ENCODE results near the gene TM4SF1. TPM values are rescaled to one million over a fixed set of nuclear protein-coding genes. Genes with fewer than 3 reads are reported as not detected.

The TM4SF1 gene
- total RNA-seq, 2 experiments from 2014 or later, result not detected

DNA sequence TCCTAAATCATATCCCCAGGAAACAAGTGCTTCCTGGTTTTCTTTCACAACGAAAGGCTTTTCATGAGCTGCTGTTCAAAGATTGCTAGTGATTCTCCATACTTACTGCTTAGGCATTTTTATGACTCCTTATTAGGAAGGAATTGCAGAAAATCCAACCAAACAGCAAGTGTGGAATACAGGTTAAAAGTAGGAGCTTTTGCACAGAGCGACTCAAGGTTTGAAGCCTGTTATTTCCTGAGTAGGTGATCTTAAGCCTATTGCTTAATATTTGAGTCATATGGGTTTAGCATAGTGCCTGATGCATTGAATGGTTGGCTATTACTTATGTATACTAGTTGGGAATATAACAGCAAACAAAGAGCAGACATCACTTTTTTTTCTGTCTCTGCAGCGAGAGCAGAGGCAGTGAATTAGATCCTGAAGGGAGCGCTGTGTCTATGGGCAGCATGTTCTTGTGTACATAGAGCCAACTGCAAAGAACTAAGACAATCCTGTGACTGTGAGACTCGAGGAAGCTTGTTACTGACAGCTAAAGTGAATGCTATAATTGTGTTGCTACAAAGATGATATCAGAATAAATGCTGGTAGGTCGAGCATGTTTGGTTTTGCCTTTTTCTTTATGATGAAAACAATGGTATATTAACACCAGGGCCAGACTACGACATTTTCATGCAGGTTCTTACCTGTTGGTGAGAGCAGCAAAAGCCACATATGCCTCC is 6.3 kb downstream of the TM4SF1 start:
- intact Hi-C loops (cut with DNase I, micrococcal nuclease), result no loop called here
- Mint-ChIP-seq H3K27me3 (peaks cover 4% of the 10 kb centered on the region), H3K4me3 (no peak overlapping the region), H3K27ac (no peak overlapping the region), H3K36me3 (ENCODE audit: low read depth) (no peaks in the 10 kb centered on the region), H3K4me1 (peaks cover 5% of the 10 kb centered on the region), H3K9me3 (ENCODE audit: low read depth) (no peaks in the 10 kb centered on the region)
- POLR2A ChIA-PET, result no interaction called here
- CTCF ChIA-PET, result interaction anchor here (0.6 kb wide), 1 partner anchor 16 kb away, joined by 3 read pairs; no protein-coding TSS in a partner anchor
- no peak for DNase-seq
- ATAC-seq, result no peak

DNA sequence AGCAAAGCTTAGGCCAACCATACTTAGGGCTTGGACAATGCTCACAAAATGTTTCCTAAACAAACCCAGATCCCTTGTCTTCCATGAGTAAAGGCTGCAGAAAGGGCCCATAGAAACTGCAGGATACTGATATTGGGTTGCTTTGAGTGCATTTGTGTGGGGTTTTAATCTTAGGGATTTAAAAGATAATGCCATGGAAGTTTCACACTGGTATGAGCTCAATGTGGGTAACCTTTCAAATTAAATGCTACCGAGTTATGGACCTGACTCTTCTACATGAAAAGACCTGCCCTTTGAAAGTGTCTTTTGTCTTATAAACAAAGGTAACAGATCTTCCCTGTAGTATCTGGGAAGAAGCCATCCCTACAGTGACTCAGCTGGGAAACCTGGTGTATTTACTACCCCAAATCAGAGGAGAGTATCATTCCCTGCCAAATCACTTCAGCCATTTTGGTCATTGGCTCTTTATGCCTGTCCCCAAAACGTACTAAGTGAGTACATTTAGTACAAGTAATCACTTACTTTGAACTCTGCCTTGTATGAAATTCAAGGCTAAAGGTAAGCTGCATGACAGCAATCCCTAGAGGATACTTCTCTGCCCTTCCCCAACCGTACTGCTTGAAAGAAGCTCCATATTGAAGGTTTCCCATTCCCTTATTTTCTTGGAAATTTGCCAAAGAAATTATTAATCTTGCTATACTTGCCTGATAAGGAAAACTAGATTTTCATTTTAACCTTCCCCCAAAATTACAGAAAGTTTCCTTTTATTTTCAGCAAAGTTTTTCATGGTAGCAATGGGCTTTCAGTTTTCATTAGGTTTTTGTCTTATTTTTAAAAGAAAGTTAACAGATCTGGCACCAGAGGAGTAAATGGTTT is 7.2 kb downstream of the TM4SF1 start:
- POLR2A ChIA-PET, result no interaction called here
- Mint-ChIP-seq H3K36me3 (ENCODE audit: low read depth) (no peaks in the 10 kb centered on the region), H3K4me1 (peaks cover 5% of the 10 kb centered on the region), H3K4me3 (no peak overlapping the region), H3K27ac (no peak overlapping the region), H3K9me3 (ENCODE audit: low read depth) (no peaks in the 10 kb centered on the region), H3K27me3 (peaks cover 5% of the 10 kb centered on the region)
- ATAC-seq (no peak), DNase-seq (no peak)
- intact Hi-C loops (cut with DNase I, micrococcal nuclease), result no loop called here
- CTCF ChIA-PET, result no interaction called here

DNA sequence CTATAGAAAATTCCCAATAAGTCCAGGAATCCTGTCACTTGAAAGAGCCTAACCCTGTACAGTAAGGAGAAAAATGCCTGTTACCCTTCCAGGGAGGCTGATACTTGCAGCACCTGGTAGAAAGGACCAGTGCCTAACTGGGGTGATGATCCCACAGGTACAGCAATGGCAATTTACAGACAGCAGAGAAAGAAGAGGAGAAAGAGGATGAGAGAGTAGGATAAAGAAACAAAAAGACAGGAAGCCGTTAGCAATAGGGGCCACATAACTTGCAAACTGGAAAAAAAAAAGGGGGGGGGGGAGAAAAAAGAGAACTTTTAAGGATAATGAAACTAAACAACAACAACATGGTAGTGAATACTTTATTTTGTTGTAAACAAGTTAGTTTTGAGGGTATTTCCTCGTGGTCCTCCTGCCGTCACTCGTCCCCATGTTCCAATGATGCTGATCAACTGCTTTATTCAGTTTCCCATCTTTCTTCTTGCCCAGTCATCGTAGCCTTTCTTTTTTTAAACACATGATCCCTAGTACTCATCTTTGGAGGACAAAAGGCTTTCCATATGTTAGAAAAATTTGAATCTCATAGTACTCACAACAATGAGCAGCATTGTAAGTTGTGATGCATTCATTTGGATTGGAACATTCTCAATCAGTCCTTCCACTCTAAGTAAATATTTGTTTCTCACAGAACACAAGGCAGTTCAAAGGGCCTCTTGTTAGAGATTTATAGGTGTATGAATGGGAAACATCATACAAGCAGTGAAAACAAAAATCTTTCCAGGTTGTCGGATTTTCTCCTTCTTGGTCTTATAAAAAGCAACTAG is 8.6 kb downstream of the TM4SF1 start:
- H3K27me3 Mint-ChIP-seq, result peaks cover 9% of the 10 kb centered on the region
- peaks cover 5% of the 10 kb centered on the region for H3K4me1 Mint-ChIP-seq
- H3K4me3 Mint-ChIP-seq, result no peak overlapping the region
- intact Hi-C loops (cut with DNase I, micrococcal nuclease), result no loop called here
- POLR2A ChIA-PET, result no interaction called here
- CTCF ChIA-PET, result no interaction called here
- DNase-seq (no peak), ATAC-seq (no peak)
- H3K36me3 Mint-ChIP-seq (ENCODE audit: low read depth), result no peaks in the 10 kb centered on the region
- H3K27ac Mint-ChIP-seq, result no peak overlapping the region
- no peaks in the 10 kb centered on the region for H3K9me3 Mint-ChIP-seq (ENCODE audit: low read depth)

DNA sequence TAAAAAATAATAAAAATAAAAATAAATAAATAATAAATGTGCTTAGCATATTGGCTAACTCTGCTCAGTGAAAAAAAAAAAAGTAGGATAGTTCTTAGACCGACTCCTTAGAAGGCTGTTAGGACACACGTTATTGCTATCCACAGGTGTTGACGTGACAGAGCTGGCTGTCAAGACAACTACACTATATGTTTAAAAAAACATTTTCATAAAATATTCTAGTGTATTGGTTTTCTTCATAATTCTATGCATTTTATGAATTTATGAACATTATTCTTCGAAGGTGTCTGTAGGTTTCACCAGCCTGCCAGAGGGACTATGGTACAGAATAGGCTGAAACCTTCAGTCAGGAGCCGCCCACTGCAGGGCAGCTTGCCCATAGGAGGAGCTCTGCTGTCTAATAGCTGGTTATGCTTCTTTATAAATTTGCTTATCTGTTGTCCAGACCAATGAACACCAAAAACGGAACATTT is 9.2 kb downstream of the TM4SF1 start:
- Mint-ChIP-seq H3K4me1 (peaks cover 5% of the 10 kb centered on the region), H3K9me3 (ENCODE audit: low read depth) (no peaks in the 10 kb centered on the region), H3K27me3 (peaks cover 10% of the 10 kb centered on the region), H3K36me3 (ENCODE audit: low read depth) (no peaks in the 10 kb centered on the region), H3K4me3 (no peak overlapping the region), H3K27ac (no peak overlapping the region)
- POLR2A ChIA-PET, result no interaction called here
- CTCF ChIA-PET, result no interaction called here
- intact Hi-C loops (cut with DNase I, micrococcal nuclease), result no loop called here
- no peak for ATAC-seq
- no peak for DNase-seq

DNA sequence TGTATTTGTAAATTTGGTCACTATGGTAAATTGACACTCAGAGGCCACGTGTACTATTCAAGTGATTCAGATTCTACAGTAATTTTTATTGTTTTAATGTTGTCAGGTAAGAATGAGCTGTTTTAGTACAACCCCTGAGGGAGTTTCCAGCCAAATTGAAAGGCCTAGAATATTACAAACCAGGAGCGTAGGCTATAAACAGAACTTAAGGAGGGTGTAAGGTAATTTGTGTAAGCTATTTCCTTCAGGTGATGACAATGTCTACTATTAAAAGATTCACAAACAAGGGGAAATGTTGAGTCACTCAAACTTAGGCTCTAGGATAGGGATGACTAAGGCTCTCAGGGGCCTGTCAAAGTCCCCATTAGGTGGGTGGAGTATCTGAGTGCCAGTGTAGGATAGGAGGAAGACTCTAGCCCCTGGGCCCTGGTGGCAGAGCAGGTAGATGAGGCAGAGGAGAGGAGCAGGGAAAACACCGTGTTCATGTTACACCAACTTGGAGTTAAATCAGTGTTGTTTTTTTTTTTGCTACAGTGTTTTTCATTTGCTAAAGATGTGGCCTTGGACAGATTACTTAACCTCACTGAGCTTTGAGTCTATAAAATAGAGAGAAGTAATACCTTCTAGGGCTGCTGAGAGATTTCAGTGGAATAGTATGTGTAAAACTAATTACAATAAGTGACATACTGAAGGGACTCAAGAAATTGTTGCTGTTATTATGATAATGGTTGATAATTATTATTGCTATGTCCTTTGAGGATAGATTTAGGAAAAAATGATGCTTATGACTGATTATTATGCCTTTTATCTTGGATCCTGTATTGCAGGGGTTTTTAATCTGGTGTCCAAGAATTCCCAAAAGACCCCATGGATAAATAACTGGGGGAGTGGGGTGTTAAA is 10.3 kb downstream of the TM4SF1 start:
- no peaks in the 10 kb centered on the region for H3K9me3 Mint-ChIP-seq (ENCODE audit: low read depth)
- peak; percentile 53 for DNase-seq
- intact Hi-C loops (cut with DNase I, micrococcal nuclease), result no loop called here
- CTCF ChIA-PET, result interaction anchor here (0.6 kb wide), 1 partner anchor 411 kb away, joined by 6 read pairs; no protein-coding TSS in a partner anchor
- H3K27me3 Mint-ChIP-seq, result peaks cover 10% of the 10 kb centered on the region
- POLR2A ChIA-PET, result no interaction called here
- H3K4me1 Mint-ChIP-seq, result peaks cover 5% of the 10 kb centered on the region
- H3K36me3 Mint-ChIP-seq (ENCODE audit: low read depth), result no peaks in the 10 kb centered on the region
- H3K27ac Mint-ChIP-seq, result no peak overlapping the region
- peak; percentile 95 for ATAC-seq
- no peak overlapping the region for H3K4me3 Mint-ChIP-seq

GRCh38 chr3:149366031-149366430 is 11.4 kb downstream of the TM4SF1 start:
- no peak for ATAC-seq
- Mint-ChIP-seq H3K4me1 (peaks cover 5% of the 10 kb centered on the region), H3K36me3 (ENCODE audit: low read depth) (no peaks in the 10 kb centered on the region), H3K4me3 (no peak overlapping the region), H3K27me3 (peaks cover 11% of the 10 kb centered on the region), H3K9me3 (ENCODE audit: low read depth) (no peaks in the 10 kb centered on the region), H3K27ac (no peak overlapping the region)
- intact Hi-C loops (cut with DNase I, micrococcal nuclease), result no loop called here
- CTCF ChIA-PET, result no interaction called here
- POLR2A ChIA-PET, result no interaction called here
- DNase-seq, result no peak

DNA sequence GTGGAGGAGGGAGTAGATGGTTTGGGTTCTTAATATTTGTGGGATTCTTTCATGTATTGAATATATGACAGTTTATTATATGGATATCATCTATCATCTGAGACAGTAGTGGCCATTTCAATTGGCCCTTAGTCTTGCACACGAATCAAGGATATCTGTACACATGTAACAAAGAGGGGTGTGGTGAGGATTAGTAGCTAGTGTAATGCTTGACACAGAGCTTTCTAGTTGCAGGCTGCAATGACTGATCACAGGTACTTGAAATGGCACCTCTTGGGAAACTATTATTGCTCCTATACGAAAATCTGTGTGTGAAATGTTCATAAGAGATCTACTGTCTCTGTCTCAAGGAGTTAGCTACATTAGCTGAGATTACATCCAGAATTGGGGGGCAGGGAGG is 12.8 kb downstream of the TM4SF1 start:
- H3K27ac Mint-ChIP-seq, result no peak overlapping the region
- peaks cover 5% of the 10 kb centered on the region for H3K4me1 Mint-ChIP-seq
- no peak overlapping the region for H3K4me3 Mint-ChIP-seq
- DNase-seq (no peak), ATAC-seq (no peak)
- peaks cover 11% of the 10 kb centered on the region for H3K27me3 Mint-ChIP-seq
- intact Hi-C loops (cut with DNase I, micrococcal nuclease), result no loop called here
- no peaks in the 10 kb centered on the region for H3K36me3 Mint-ChIP-seq (ENCODE audit: low read depth)
- ChIA-PET CTCF (interaction anchor here (0.8 to 1.2 kb wide), 2 partner anchors 10 to 15 kb away, joined by 3 to 4 read pairs; no protein-coding TSS in a partner anchor), POLR2A (no interaction called here)
- no peaks in the 10 kb centered on the region for H3K9me3 Mint-ChIP-seq (ENCODE audit: low read depth)

DNA sequence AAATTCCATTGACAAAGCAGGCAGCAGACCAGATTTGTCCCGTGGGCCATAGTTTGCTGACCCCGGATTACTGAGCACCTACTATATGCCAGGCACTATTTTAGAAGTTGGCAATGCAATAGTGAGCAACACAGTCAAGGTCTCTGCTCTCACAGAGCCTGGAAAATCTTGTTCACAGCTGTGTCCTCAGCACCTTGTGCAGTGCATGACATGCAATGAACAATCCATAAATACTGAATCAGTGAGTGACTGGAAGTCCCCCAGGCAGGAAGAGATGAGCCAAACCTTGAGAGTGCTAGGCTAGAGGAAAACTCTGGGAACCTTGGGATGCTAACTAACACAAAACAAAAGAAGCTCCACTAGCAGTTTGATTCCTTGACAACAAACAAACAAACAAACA is 14.4 kb downstream of the TM4SF1 start:
- H3K4me1 Mint-ChIP-seq, result peaks cover 5% of the 10 kb centered on the region
- DNase-seq, result no peak
- intact Hi-C loops (cut with DNase I, micrococcal nuclease), result no loop called here
- H3K36me3 Mint-ChIP-seq (ENCODE audit: low read depth), result no peaks in the 10 kb centered on the region
- CTCF ChIA-PET, result interaction anchor here (0.6 to 3.3 kb wide), 4 partner anchors 9 to 480 kb away, joined by 3 to 9 read pairs (median 3); no protein-coding TSS in a partner anchor
- ATAC-seq, result no peak
- H3K4me3 Mint-ChIP-seq, result no peak overlapping the region
- POLR2A ChIA-PET, result no interaction called here
- H3K9me3 Mint-ChIP-seq (ENCODE audit: low read depth), result no peaks in the 10 kb centered on the region
- H3K27ac Mint-ChIP-seq, result no peak overlapping the region
- H3K27me3 Mint-ChIP-seq, result peaks cover 13% of the 10 kb centered on the region

- peaks cover 13% of the 10 kb centered on the region for H3K27me3 Mint-ChIP-seq
- CTCF ChIA-PET, result interaction anchor here (0.6 to 3.3 kb wide), 4 partner anchors 8 to 479 kb away, joined by 3 to 9 read pairs (median 3); no protein-coding TSS in a partner anchor
- no peak for DNase-seq
- H3K27ac Mint-ChIP-seq, result no peak overlapping the region
- peaks cover 3% of the 10 kb centered on the region for H3K4me1 Mint-ChIP-seq
- no peaks in the 10 kb centered on the region for H3K9me3 Mint-ChIP-seq (ENCODE audit: low read depth)
- ATAC-seq, result no peak
- H3K36me3 Mint-ChIP-seq (ENCODE audit: low read depth), result no peaks in the 10 kb centered on the region
- POLR2A ChIA-PET, result no interaction called here
- no peak overlapping the region for H3K4me3 Mint-ChIP-seq
- intact Hi-C loops (cut with DNase I, micrococcal nuclease), result no loop called here
Measured at GRCh38 chr3:149362366-149362765, 15.1 kb downstream of the TM4SF1 start.

- Mint-ChIP-seq H3K4me1 (no peaks in the 10 kb centered on the region), H3K36me3 (ENCODE audit: low read depth) (no peaks in the 10 kb centered on the region), H3K27ac (no peak overlapping the region), H3K9me3 (ENCODE audit: low read depth) (no peaks in the 10 kb centered on the region), H3K4me3 (no peak overlapping the region), H3K27me3 (peaks cover 8% of the 10 kb centered on the region)
- DNase-seq, result no peak
- ChIA-PET CTCF (interaction anchor here (1.0 kb wide), 1 partner anchor 45 kb away, joined by 3 read pairs; no protein-coding TSS in a partner anchor), POLR2A (no interaction called here)
- no peak for ATAC-seq
- intact Hi-C loops (cut with DNase I, micrococcal nuclease), result no loop called here
Measured at GRCh38 chr3:149356630-149357029, 20.8 kb downstream of the TM4SF1 start.

All from activated CD4-positive, alpha-beta T cell treated with anti-CD3 and anti-CD28 coated beads for 36 hours (primary cell).